ENCODE data around the gene PLXNB2. TPM values are rescaled to one million over a fixed set of nuclear protein-coding genes. Genes with fewer than 3 reads are reported as not detected.

PLXNB2 gene
- total RNA-seq, 1 experiment from 2014 or later, result 227 TPM

- intact Hi-C loops (cut with micrococcal nuclease; ENCODE audit: unreplicated experiment), result no loop called here
- in situ Hi-C loops (cut with HindIII; ENCODE audit: low pct_unique_long_range_greater_than_20kb, low sequenced_read_pairs), result no loop called here
- Histone ChIP-seq H3K4me1 (ENCODE audit: control insufficient read depth, insufficient read depth, low read length) (peaks cover 25% of the 10 kb centered on the region), H3K36me3 (ENCODE audit: control insufficient read depth, insufficient read depth, low read length) (no peaks in the 10 kb centered on the region; the same call in 1 of the 2 replicates), H3K27ac (ENCODE audit: low read length) (peak overlapping the region; percentile 78; the same call in 1 of the 2 replicates), H3K9me3 (ENCODE audit: control insufficient read depth, insufficient read depth, low read depth, low read length) (no peaks in the 10 kb centered on the region), H3K4me3 (ENCODE audit: low read depth in 2 of 2, low read length in 2 of 2) (peak overlapping the region in 1 of 2 experiments; percentile 62; a peak in 1 of 4 replicates), H3K27me3 (ENCODE audit: control insufficient read depth, insufficient read depth, low read length) (no peaks in the 10 kb centered on the region)
- no TSS peak for BruUV-seq (replicated peaks)
- ATAC-seq (no peak), DNase-seq (ENCODE audit: low read depth, low spot score) (no peak)
- CTCF ChIA-PET, result no interaction called here
- POLR2A ChIA-PET, result no interaction called here
- no peak for TF ChIP-seq POLR2AphosphoS5 (IDR thresholded peaks at IDR 0.05; ENCODE audit: low read depth, low read length)
- TF ChIP-seq TCF7L2 (IDR thresholded peaks at IDR 0.05; ENCODE audit: low read depth, low read length), result no peak
- TF ChIP-seq, protein P1, sequence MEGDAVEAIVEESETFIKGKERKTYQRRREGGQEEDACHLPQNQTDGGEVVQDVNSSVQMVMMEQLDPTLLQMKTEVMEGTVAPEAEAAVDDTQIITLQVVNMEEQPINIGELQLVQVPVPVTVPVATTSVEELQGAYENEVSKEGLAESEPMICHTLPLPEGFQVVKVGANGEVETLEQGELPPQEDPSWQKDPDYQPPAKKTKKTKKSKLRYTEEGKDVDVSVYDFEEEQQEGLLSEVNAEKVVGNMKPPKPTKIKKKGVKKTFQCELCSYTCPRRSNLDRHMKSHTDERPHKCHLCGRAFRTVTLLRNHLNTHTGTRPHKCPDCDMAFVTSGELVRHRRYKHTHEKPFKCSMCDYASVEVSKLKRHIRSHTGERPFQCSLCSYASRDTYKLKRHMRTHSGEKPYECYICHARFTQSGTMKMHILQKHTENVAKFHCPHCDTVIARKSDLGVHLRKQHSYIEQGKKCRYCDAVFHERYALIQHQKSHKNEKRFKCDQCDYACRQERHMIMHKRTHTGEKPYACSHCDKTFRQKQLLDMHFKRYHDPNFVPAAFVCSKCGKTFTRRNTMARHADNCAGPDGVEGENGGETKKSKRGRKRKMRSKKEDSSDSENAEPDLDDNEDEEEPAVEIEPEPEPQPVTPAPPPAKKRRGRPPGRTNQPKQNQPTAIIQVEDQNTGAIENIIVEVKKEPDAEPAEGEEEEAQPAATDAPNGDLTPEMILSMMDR (IDR thresholded peaks at IDR 0.05), result no peak
- TF ChIP-seq REST (IDR thresholded peaks at IDR 0.05; ENCODE audit: insufficient read depth in 1 of 2, low read depth in 2 of 2, low read length in 1 of 2), result no peak
- TF ChIP-seq SIN3A (IDR thresholded peaks at IDR 0.05; ENCODE audit: borderline replicate concordance, insufficient read depth, low read depth, low read length), result no peak
These were observed 57.9 kb downstream of the PLXNB2 start for GRCh38 chr22:50249341-50250248.

GRCh38 chr22:50248196-50249081 is 59.0 kb downstream of the PLXNB2 start:
- Histone ChIP-seq H3K27me3 (ENCODE audit: control insufficient read depth, insufficient read depth, low read length) (no peaks in the 10 kb centered on the region), H3K9me3 (ENCODE audit: control insufficient read depth, insufficient read depth, low read depth, low read length) (no peaks in the 10 kb centered on the region), H3K36me3 (ENCODE audit: control insufficient read depth, insufficient read depth, low read length) (no peaks in the 10 kb centered on the region; the same call in 1 of the 2 replicates), H3K4me1 (ENCODE audit: control insufficient read depth, insufficient read depth, low read length) (peaks cover 18% of the 10 kb centered on the region), H3K27ac (ENCODE audit: low read length) (no peak overlapping the region), H3K4me3 (ENCODE audit: low read depth in 2 of 2, low read length in 2 of 2) (no peak overlapping the region)
- no peak for DNase-seq (ENCODE audit: low read depth, low spot score)
- ATAC-seq, result no peak
- in situ Hi-C loops (cut with HindIII; ENCODE audit: low pct_unique_long_range_greater_than_20kb, low sequenced_read_pairs) (no loop called here), intact Hi-C loops (cut with micrococcal nuclease; ENCODE audit: unreplicated experiment) (no loop called here)
- no peak for TF ChIP-seq POLR2AphosphoS5 (IDR thresholded peaks at IDR 0.05; ENCODE audit: low read depth, low read length)
- TF ChIP-seq TCF7L2 (IDR thresholded peaks at IDR 0.05; ENCODE audit: low read depth, low read length), result no peak
- TF ChIP-seq REST (IDR thresholded peaks at IDR 0.05; ENCODE audit: insufficient read depth in 1 of 2, low read depth in 2 of 2, low read length in 1 of 2), result no peak
- TF ChIP-seq, protein P1 (IDR thresholded peaks at IDR 0.05), result no peak
- TF ChIP-seq SIN3A (IDR thresholded peaks at IDR 0.05; ENCODE audit: borderline replicate concordance, insufficient read depth, low read depth, low read length), result no peak
- ChIA-PET POLR2A (no interaction called here), CTCF (no interaction called here)
- no TSS peak for BruUV-seq (replicated peaks)

Data from Panc1 (cell line).